A549 treated with CORT108297 at 1 μM for 4 hours (cell line): ENCODE data around the gene ROPN1B. TPM values are rescaled to one million over a fixed set of nuclear protein-coding genes. Genes with fewer than 3 reads are reported as not detected.

ENCODE experiments used
- total RNA-seq: library from RNA; stranded (reverse); fragments of 200-300 nt; extraction: Qiagen RNA extraction; gene quantifications from 5 replicates; pipeline ENCODE4 v1.2.3, GENCODE V29; 2022

ROPN1B gene
- total RNA-seq, result not detected in 5 replicates

DNA sequence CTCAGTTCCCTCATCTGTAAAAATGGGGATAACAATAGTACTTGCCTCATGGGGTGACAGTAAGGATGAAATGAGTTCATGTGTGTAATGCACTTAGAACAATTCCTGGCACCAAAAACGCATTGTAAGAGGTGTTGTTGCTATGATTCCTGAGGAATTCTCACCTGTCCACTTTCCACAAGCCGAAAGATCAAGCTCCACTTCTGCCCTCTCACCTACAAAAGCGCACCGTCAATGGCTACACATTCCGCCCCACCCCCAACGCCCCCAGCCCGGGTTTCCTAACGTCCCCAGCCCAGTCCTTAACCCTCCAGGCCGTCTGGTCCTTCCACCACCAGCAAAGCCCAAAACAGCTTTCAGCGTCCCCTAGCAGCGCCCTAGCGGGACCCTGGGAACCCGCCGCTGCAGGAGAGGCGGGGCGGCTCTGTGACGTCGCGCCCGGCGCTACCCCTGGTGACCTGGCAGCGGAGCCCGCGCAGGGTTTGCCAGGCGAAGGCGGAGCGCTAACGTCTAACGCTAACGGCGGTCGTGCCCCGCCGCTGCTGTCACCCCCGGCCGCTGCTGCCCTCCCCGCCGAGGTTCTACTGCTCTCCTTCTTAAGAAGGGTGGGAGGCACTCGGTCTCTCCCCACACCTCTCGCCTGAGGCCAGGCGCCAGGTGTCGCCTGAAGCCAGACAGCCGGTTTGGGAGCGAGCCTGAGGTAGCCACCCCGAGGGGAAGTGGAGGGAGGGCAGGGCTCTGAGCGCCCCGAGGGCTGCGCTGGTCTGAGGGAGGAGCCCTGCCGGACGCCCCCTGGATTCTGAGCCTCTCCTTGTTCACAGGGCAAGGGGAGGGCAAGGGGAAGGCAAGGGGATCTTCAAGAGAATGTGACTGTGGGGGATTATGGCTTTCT lies at the start of gene ROPN1B:
Gene ROPN1B (plus strand): TSS at position 478 of the 892 bp plus-strand sequence. CDS start 2,877 bp downstream, outside the sequence.

Other genes with a start within 250 kb of the ROPN1B start
- 22.2 to 26.8 TPM (median 25.0 TPM) in 5 replicates for gene SLC41A3, start 114.9 kb downstream of the ROPN1B start, total RNA-seq
- gene ALDH1L1, start 211.4 kb downstream of the ROPN1B start, total RNA-seq, result 0.14 to 0.36 TPM (median 0.17 TPM) in 5 replicates